HK-2 (cell line): ENCODE results near the gene SLC35E4.
"Not testable (repeated sequence)": the region's sequence is repeated elsewhere in the genome, so short reads cannot be mapped to it uniquely, and the experiment has no call there.

Experiments
- DNase-seq: peaks from one replicate; pipeline ENCODE4 v3.0.0-alpha.2; 2018; ENCODE audit not compliant: unreplicated experiment

Gene SLC35E4

GRCh38 chr22:30612789-30613188 lies 22.8 kb upstream of the SLC35E4 start:
- no peak for DNase-seq

- no peak for DNase-seq
Observed at GRCh38 chr22:30614268-30614667, 21.3 kb upstream of the SLC35E4 start.

- no peak for DNase-seq
Observed at GRCh38 chr22:30614879-30615278, 20.7 kb upstream of the SLC35E4 start.

- no peak for DNase-seq
Observed at GRCh38 chr22:30615543-30615954, 20.0 kb upstream of the SLC35E4 start.

- no peak for DNase-seq
Observed at GRCh38 chr22:30617819-30618218, 17.8 kb upstream of the SLC35E4 start.

GRCh38 chr22:30619909-30620308 lies 15.7 kb upstream of the SLC35E4 start:
- not testable (repeated sequence) for DNase-seq

GRCh38 chr22:30626413-30626812 lies 9.2 kb upstream of the SLC35E4 start:
- no peak for DNase-seq

GRCh38 chr22:30627471-30627870 lies 8.1 kb upstream of the SLC35E4 start:
- DNase-seq: no peak

GRCh38 chr22:30628491-30628890 lies 7.1 kb upstream of the SLC35E4 start:
- no peak for DNase-seq

- not testable (repeated sequence) for DNase-seq
Observed at GRCh38 chr22:30631469-30631868, 4.1 kb upstream of the SLC35E4 start.

- peak; percentile 83 for DNase-seq
Observed at GRCh38 chr22:30634471-30635233, 929 bp upstream of the SLC35E4 start.

- DNase-seq: peak; percentile 22
Observed at GRCh38 chr22:30636226-30637077, 871 bp downstream of the SLC35E4 start.

- DNase-seq: no peak
Observed at GRCh38 chr22:30637701-30638114, 2.1 kb downstream of the SLC35E4 start.

GRCh38 chr22:30640361-30640760 lies 4.8 kb downstream of the SLC35E4 start:
- no peak for DNase-seq

- no peak for DNase-seq
Observed at GRCh38 chr22:30640839-30641430, 5.4 kb downstream of the SLC35E4 start.

- DNase-seq: no peak
Observed at GRCh38 chr22:30643055-30643875, 7.7 kb downstream of the SLC35E4 start.

- DNase-seq: no peak
Observed at GRCh38 chr22:30646518-30647160, 11.1 kb downstream of the SLC35E4 start.

- no peak for DNase-seq
Observed at GRCh38 chr22:30647536-30647935, 12.0 kb downstream of the SLC35E4 start.

- DNase-seq: no peak
Observed at GRCh38 chr22:30648825-30649224, 13.2 kb downstream of the SLC35E4 start.

GRCh38 chr22:30649430-30650007 lies 13.9 kb downstream of the SLC35E4 start:
- peak; percentile 78 for DNase-seq
